Duodenal mucosa (tissue), 2 donors: ENCODE data around the gene MEAK7.
A peak's percentile ranks its signal among the peaks of the same experiment; 100 is the strongest.

Experiments used
- H3K27ac ChIP-seq: one replicate; pipeline ENCODE4 v1.7.0; 2013; ENCODE audit warnings: low read depth, low read length
- H3K27me3 ChIP-seq, 2 donors: one replicate each; pipeline ENCODE4 v1.7.0; 2013; ENCODE audit warnings: low read length in 2 of 2, control low read depth in 1 of 2; ENCODE audit not compliant: insufficient read depth in 2 of 2, control insufficient read depth in 1 of 2
- H3K36me3 ChIP-seq, 2 donors: one replicate each; pipeline ENCODE4 v1.7.0; 2013; ENCODE audit warnings: low read length in 2 of 2, control low read depth in 1 of 2; ENCODE audit not compliant: insufficient read depth in 2 of 2, control insufficient read depth in 1 of 2
- H3K4me1 ChIP-seq, 2 donors: one replicate each; pipeline ENCODE4 v1.7.0; 2013; ENCODE audit warnings: low read length in 2 of 2, control low read depth in 1 of 2; ENCODE audit not compliant: insufficient read depth in 2 of 2, control insufficient read depth in 1 of 2
- H3K4me3 ChIP-seq, 2 donors: one replicate each; pipeline ENCODE4 v1.7.0; 2013; ENCODE audit warnings: low read length in 2 of 2, low read depth in 1 of 2
- H3K9ac ChIP-seq, 2 donors: one replicate each; pipeline ENCODE4 v1.7.0; 2013; ENCODE audit warnings: low read length in 2 of 2, low read depth in 1 of 2
- H3K9me3 ChIP-seq, 2 donors: one replicate each; pipeline ENCODE4 v1.7.0; 2013; ENCODE audit warnings: low read length in 2 of 2, control low read depth in 1 of 2; ENCODE audit not compliant: control insufficient read depth in 1 of 2

Gene MEAK7

DNA sequence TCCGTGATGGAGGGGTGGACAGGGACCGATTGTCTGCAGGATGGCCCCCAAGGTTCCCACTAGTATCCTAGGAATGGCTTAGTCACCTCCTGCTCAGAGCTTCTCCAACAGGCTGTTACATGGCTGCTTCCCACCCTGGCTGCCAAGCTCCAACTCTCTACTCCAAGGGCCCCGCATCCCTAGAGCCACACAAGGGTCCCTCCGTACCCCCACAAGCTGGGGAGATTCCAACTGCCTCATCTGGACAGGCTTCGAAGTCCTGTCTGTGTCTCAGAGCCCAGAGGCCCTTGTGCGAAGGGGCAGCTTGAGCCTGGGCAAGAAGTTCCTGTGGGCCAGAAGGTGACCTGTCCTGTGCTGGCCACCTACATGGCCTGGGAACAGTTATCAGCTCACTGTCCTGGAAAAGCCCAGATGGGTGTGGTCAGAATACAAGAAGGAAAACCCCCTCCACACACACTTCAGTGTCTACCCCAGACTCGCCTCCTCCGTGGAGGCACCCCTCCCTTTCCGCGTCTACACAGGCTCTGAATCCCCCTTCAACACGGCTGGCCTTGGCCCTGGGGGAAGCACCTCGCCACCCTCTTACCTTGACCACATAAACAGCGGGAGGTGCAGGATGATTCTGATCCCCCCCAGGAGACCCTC lies 586 bp downstream of the MEAK7 start:
- no peaks in the 10 kb centered on the region for H3K9me3 ChIP-seq
- peaks cover 0 to 4% of the 10 kb centered on the region in 2 donors for H3K36me3 ChIP-seq
- no peaks in the 10 kb centered on the region for H3K27me3 ChIP-seq
- peaks cover 30 to 40% of the 10 kb centered on the region in 2 donors for H3K4me1 ChIP-seq
- no peak overlapping the region for H3K27ac ChIP-seq
- peak overlapping the region; percentile 82 to 91 for H3K9ac ChIP-seq
- peak overlapping the region; percentile 85 to 89 for H3K4me3 ChIP-seq

DNA sequence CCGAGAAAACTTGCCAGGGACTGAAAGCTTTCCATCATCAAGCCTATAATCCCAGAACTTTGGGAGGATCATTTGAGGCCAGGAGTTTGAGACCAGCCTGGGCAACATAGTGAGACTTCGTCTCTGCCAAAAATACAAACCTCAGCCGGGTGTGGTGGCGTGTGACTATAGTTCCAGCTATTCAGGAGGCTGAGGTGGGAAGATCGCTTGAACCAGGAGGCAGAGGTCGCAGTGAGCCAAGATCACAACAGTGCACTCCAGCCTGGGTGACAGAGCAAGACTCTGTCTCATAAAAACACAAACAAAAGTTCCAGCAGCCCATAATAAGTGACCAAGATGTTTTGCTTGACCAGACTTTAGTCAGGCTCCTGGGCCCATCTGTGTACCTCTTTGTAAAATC lies 1.9 kb downstream of the MEAK7 start:
- Histone ChIP-seq H3K9me3 (no peaks in the 10 kb centered on the region), H3K4me1 (peaks cover 30 to 40% of the 10 kb centered on the region in 2 donors), H3K4me3 (no peak overlapping the region), H3K36me3 (peaks cover 3 to 4% of the 10 kb centered on the region in 2 donors), H3K27me3 (no peaks in the 10 kb centered on the region), H3K27ac (no peak overlapping the region), H3K9ac (no peak overlapping the region)

DNA sequence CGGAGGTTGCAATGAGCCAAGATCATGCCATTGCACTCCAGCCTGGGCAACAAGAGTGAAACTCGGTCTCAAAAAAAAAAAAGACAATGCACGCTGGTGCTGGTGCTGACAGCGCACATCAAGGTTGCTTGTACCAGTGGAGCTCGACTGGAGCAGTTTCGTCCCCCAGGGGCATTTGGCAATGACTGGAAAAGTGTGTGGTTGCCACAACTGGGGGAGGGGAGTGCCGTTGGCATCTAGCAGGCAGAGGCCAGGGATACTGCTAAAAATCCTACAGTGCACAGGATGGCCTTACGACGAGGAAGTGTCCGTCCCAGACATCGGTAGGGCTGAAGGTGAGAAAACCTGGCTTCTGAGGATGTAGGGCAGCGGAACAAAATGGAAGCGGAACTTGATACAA lies 2.4 kb downstream of the MEAK7 start:
- H3K4me1 ChIP-seq = peaks cover 30 to 40% of the 10 kb centered on the region in 2 donors
- no peak overlapping the region for H3K9ac ChIP-seq
- H3K27me3 ChIP-seq = no peaks in the 10 kb centered on the region
- H3K9me3 ChIP-seq = no peaks in the 10 kb centered on the region
- H3K36me3 ChIP-seq = peaks cover 7 to 8% of the 10 kb centered on the region in 2 donors
- H3K27ac ChIP-seq = no peak overlapping the region
- no peak overlapping the region for H3K4me3 ChIP-seq

DNA sequence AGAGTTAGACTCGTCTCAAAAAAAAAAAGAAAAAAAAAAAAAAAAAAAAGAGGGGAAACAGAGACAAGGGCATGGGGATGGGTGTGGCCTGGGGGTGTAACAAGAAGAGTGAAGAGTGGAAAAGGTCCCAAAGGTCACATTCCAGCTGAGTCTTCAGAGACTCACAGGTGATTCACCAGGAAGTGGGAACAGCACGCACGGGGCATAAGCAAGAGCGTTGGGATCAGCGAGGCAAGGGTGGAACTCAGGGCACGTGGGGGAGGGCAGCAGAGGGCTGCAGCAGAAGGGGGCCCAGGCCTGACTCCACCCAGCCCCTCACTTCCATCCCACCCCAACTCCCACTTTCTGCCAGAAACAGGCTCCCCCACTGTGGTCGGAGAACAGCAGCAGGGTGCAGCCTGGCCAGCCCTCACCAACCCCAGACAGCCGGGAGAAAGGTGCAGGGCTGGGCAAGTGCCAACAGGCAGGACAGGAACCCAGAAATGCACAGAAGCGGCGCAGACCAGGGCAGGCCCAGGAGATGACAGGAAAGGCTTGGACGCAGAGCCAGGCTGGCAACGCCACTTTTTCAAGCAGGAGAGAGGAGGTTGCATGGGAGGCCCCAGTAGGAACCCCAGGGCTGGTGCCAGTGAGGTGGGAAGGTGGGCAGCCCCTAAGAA lies 3.3 kb downstream of the MEAK7 start:
- Histone ChIP-seq H3K4me1 (peaks cover 30 to 36% of the 10 kb centered on the region in 2 donors), H3K4me3 (no peak overlapping the region), H3K27ac (no peak overlapping the region), H3K36me3 (peaks cover 14 to 16% of the 10 kb centered on the region in 2 donors), H3K27me3 (no peaks in the 10 kb centered on the region), H3K9me3 (no peaks in the 10 kb centered on the region), H3K9ac (no peak overlapping the region)

DNA sequence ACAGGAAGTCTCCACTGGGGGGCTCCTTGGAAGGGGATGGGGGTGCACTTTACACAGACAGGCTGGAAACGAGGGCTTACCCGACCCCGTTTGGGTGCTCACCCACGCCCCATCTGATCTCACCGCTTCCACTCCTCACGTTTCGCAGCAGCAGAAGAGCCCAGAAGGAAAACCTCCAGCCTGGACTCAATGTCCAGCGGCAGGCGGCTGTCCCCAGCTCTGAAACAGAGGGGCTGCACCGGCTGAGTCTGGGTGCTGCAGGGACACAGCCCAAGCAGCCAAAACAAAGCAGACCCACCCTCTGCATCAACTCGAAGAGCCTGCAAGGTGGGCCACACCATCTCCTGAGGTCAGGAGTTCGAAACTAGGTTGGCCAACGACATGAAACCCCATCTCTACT lies 3.9 kb downstream of the MEAK7 start:
- peaks cover 17 to 23% of the 10 kb centered on the region in 2 donors for H3K36me3 ChIP-seq
- H3K9me3 ChIP-seq = no peaks in the 10 kb centered on the region
- no peak overlapping the region for H3K4me3 ChIP-seq
- H3K9ac ChIP-seq = no peak overlapping the region
- no peak overlapping the region for H3K27ac ChIP-seq
- no peaks in the 10 kb centered on the region for H3K27me3 ChIP-seq
- peaks cover 25 to 30% of the 10 kb centered on the region in 2 donors for H3K4me1 ChIP-seq

DNA sequence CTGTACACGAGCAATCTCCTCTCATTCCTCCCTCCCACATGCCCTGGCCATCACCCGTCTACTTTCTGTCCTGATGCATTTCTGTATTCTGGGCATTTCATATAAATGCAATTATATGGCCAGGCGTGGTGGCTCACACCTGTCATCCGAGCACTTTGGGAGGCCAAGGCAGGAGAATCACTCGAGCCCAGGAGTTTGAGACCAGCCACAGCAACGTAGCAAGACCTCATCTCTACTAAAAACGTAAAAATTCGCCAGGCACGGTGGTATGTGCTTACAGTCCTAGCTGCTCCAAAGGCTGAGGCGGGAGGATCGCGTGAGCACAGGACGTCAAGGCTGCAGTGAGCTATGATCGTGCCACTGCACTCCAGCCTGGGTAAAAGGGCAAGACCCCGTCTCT lies 4.8 kb downstream of the MEAK7 start:
- H3K36me3 ChIP-seq = peaks cover 20 to 27% of the 10 kb centered on the region in 2 donors
- H3K4me3 ChIP-seq = no peak overlapping the region
- no peak overlapping the region for H3K9ac ChIP-seq
- no peak overlapping the region for H3K27ac ChIP-seq
- H3K9me3 ChIP-seq = no peaks in the 10 kb centered on the region
- H3K27me3 ChIP-seq = no peaks in the 10 kb centered on the region
- H3K4me1 ChIP-seq = peaks cover 19 to 21% of the 10 kb centered on the region in 2 donors

DNA sequence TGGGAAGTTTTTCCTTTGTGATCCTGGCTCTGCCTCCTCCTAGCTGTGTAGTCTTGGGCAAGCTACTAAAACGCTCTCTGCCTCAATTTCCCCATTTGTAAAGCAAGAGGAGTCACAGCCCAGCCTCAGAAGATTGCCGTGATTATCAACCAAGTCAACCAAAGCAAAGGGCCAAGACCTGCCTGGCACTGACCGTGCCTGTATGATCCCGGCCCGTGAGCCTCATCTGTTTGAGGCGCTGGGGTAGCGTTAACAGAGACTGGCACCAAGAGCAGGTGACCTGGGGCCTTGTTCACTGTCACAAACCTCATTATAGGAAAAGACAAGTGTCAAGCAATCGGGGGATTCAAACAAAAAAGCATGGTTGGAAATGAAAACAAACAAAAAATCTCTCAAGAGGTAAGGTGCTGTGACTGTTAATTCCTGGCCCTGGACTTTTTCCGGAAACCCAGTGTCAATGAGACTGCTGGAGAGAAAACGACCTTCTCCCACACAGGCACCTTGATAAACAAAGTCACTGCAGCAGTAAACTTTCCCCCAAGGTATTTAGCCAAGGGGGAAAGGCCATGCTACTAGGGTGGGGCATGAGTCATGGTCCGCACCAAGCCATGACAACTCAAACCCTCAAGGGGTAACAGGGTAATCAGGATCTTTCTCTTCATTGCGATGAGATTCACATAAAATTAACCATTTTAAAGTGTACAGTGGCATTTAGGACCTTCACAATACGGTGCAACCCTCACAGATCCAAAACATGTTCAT lies 5.4 kb downstream of the MEAK7 start:
- Histone ChIP-seq H3K9ac (no peak overlapping the region), H3K27me3 (no peaks in the 10 kb centered on the region), H3K4me1 (peaks cover 19 to 20% of the 10 kb centered on the region in 2 donors), H3K27ac (no peak overlapping the region), H3K36me3 (peaks cover 20 to 32% of the 10 kb centered on the region in 2 donors), H3K9me3 (no peaks in the 10 kb centered on the region), H3K4me3 (no peak overlapping the region)

DNA sequence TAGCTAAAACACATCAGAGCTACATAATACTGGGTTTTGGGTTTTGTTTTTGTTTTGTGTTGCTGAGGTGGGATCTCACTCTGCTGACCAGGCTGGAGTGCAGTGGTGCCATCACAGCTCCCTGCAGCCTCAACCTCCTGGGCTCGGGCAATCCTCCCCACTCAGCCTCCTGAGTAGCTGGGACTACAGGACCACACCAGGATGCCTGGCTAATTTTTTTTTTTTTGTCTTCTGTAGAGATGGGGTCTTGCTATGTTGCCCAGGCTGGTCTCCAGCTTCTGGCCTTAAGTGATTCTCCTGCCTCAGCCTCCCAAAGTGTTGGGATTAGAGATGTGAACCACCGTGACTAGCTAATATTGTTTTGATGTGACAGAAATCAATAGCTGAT lies 6.2 kb downstream of the MEAK7 start:
- H3K36me3 ChIP-seq = peaks cover 20 to 38% of the 10 kb centered on the region in 2 donors

DNA sequence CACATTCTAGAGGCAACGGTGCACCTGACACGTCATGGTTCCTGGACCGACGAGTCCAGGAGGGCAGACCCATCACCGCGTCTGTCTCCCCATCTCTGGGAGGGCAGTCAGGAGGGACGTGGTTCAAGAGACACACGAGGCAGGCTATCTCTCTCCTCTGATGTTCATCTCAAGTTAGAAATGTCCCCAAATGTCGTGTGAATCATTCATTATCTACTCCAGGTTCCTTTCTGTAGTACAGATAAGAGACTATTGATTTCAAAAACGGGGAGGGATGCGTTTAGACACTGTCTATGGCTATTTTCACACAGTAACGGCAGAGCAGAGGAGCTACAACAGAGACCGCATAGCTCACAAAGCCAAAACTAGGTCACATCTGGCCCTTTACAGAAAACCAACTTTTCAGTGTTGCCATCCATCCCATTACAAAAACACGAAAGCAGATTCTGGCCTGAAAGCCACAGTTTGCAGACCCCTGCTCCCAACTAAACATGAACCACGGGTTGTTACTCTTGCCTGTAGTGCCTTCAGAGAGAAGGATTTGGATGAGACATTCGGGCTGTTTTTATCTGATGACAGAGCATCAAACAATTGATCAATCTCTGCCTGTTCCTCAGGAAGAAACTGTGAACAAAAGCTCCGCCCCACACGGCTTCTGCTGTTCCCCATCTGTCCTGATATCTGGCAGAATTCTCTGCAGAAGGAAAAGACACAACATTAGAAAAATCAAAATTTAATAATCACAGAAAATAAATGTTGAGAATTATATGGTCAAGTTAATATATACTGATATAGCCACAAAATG lies 6.8 kb downstream of the MEAK7 start:
- Histone ChIP-seq H3K4me1 (peaks cover 7 to 14% of the 10 kb centered on the region in 2 donors), H3K9ac (no peak overlapping the region), H3K27me3 (no peaks in the 10 kb centered on the region), H3K36me3 (peaks cover 20 to 44% of the 10 kb centered on the region in 2 donors), H3K27ac (no peak overlapping the region), H3K4me3 (no peak overlapping the region), H3K9me3 (peaks cover 0 to 4% of the 10 kb centered on the region in 2 donors)

More for the DNA sequence above, 6.2 kb downstream of the MEAK7 start:
- Histone ChIP-seq H3K9ac (no peak overlapping the region), H3K4me3 (no peak overlapping the region), H3K4me1 (peaks cover 11 to 14% of the 10 kb centered on the region in 2 donors), H3K27ac (no peak overlapping the region), H3K27me3 (no peaks in the 10 kb centered on the region), H3K9me3 (peaks cover 0 to 4% of the 10 kb centered on the region in 2 donors)
